Epithelial cell of proximal tubule (primary cell): Measurements from ENCODE around the gene MSH5. TPM values are rescaled to one million over a fixed set of nuclear protein-coding genes. Genes with fewer than 3 reads are reported as not detected.

ENCODE experiments used
- DNase-seq: peaks from one replicate; pipeline ENCODE4 v3.0.0-alpha.2; 2011; ENCODE audit warnings: low read depth
- H3K4me3 ChIP-seq: 2 replicates; pipeline ENCODE4 v1.5.1; 2011; ENCODE audit warnings: low read depth, mild to moderate bottlenecking, low read length
- total RNA-seq: library from RNA; depleted of rRNA; stranded (reverse); fragments of >200 nt; gene quantifications from 2 replicates; pipeline ENCODE4 v1.2.3, GENCODE V29; 2015
- TF ChIP-seq, protein P1 (sequence below): conservative IDR thresholded peaks from 2 replicates; pipeline ENCODE4 v1.5.1; 2012; ENCODE audit warnings: low read depth, mild to moderate bottlenecking, low read length

MSH5 gene
- total RNA-seq, 1 donor from 2014 or later = 30.4 TPM

DNA sequence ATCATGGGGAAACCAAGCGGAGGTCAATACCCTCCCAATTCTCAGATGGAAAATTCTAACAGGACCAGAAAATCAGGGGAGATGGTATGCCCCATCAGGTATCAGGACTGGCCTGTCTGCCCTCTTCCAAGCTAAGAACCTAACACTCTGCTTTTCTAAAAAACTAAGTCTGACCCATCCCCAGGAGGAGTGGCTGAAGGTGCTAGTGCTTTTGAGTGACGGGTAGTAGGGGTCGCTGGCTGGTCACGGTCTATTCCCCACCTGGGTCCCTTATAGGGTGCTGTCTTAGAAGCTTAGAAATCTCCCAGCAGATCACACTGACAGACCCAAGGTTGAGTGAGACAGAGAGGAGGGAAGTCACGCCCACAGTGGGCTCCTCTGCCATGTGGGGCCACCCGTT, 46.3 kb upstream of the MSH5 start:
- TF ChIP-seq, protein P1, sequence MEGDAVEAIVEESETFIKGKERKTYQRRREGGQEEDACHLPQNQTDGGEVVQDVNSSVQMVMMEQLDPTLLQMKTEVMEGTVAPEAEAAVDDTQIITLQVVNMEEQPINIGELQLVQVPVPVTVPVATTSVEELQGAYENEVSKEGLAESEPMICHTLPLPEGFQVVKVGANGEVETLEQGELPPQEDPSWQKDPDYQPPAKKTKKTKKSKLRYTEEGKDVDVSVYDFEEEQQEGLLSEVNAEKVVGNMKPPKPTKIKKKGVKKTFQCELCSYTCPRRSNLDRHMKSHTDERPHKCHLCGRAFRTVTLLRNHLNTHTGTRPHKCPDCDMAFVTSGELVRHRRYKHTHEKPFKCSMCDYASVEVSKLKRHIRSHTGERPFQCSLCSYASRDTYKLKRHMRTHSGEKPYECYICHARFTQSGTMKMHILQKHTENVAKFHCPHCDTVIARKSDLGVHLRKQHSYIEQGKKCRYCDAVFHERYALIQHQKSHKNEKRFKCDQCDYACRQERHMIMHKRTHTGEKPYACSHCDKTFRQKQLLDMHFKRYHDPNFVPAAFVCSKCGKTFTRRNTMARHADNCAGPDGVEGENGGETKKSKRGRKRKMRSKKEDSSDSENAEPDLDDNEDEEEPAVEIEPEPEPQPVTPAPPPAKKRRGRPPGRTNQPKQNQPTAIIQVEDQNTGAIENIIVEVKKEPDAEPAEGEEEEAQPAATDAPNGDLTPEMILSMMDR = no peak
- DNase-seq = no peak
- H3K4me3 ChIP-seq = no peak overlapping the region

DNA sequence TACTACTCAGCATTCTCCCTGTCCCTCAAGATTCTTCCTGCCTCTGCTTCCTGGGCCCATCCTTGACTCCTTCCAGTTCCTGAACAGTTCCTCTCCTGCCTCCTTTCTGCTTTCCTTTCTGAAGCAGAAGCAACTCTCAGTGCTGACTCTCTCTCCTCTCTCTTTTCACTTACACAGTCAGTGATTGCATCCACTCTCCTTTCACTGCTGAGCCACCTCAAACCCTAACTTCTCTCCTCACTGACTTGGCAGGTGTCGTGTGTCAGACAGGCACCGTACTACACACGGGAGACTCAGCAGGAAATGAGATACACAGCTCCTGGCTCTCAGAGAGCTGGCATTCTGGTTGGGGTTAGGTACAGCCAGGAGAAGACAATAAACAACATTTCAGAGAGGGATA, 42.2 kb upstream of the MSH5 start:
- TF ChIP-seq, protein P1 = no peak
- H3K4me3 ChIP-seq = no peak overlapping the region
- DNase-seq = no peak

DNA sequence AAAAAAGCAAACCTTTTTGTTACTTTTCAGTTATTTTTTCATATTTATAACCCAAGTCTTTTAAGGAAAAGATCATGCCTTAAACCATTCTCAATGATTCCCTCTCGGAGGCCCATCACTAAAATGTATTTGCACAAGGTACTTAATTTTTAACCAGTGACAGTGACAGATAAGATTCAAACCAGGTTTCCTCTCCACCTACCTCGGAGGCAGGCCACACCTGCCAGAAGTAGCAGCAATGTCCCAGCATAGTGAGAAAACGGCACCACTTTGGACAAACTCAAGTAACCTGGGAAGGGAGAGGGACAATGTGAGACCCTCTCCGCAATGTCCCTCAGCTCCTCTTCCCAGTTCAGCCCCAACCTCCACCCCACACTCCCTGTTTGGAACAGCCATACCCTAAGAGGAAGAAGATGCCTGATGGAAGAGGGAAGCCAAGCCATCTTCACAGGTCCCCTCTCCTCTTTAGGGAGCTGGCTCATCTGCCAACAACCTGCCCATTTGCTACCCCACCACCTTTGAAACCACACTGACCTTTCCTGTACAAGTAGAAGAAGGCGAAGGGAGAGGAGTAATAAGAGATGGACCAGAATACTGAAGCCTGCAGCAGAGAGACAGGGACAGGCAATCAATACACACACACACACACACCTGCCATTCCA, 38.9 kb upstream of the MSH5 start:
- no peak overlapping the region for H3K4me3 ChIP-seq
- TF ChIP-seq, protein P1 = no peak
- no peak for DNase-seq

DNA sequence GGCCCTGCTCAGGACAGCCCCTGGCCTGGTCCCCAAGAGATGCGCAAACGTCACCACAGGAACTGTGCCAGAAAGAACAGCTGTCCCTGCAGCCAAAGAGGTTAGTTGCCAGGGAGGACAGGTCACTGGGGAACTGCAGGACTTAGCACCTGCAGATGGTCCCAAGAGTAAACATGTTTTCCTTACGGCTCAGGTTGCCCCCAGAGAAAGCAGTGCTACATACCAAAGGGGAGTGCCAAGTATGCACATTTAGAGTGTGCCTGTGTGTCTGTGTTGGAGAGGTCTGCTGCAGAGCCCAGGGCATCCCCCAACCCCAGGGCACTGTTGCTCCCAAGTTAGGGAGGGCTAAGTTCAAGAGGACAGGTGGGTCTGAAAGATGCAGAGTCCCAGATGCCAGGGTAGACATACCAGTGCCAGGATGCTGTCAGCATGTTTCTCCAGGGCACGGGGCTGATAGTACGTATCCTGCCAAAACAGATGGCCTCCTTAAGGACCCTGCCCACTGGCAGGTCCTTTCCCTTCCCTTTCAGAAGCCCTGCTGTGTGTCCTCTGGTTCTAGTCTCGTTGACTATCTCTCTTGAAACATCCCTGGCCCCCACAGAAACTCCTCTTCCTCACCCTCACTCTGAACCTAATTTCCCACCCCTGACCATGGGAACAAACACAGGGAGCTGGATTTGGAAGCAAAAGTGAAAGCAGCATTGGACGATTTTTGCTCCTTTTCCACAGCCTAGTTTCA, 38.0 kb upstream of the MSH5 start:
- peak overlapping the region; percentile 80 for H3K4me3 ChIP-seq
- TF ChIP-seq, protein P1 = no peak
- no peak for DNase-seq

GRCh38 chr6:31702405-31702818, 37.4 kb upstream of the MSH5 start:
- no peak for DNase-seq
- peak overlapping the region; percentile 80 for H3K4me3 ChIP-seq

GRCh38 chr6:31702819-31703716, 36.7 kb upstream of the MSH5 start, which contains the start of gene ABHD16A:
ABHD16A (minus strand) TSS chr6:31703324; CDS start chr6:31703281, 43 bp downstream.
- DNase-seq = peak; percentile 87
- peak within 1 kb of the TSS; percentile 80 for H3K4me3 ChIP-seq
- TF ChIP-seq, protein P1 = no peak

More at GRCh38 chr6:31702405-31702818, 37.4 kb upstream of the MSH5 start:
- TF ChIP-seq, protein P1 = no peak
